ENCODE results near the gene MYO5B.

DNA sequence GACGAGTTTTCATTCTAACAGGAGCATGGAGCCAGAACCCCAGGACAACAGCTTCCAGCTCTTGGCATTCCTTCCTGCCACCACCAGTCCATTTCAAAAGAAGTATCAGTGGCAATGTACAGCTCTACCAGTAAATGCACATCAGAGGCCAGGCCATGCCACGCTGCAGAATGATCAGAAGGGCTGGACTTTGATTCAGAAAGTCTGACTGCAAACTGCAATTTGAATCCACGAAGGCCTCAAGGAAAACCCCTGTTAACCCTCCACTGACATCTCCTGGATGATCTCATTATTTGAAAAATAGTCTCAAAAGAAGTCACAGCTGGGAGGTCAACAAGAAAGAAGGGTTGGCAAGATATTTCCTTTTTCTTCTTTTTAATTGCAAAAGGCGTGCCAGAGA is 119.2 kb downstream of the MYO5B start:
- TF ChIP-seq, protein P1, sequence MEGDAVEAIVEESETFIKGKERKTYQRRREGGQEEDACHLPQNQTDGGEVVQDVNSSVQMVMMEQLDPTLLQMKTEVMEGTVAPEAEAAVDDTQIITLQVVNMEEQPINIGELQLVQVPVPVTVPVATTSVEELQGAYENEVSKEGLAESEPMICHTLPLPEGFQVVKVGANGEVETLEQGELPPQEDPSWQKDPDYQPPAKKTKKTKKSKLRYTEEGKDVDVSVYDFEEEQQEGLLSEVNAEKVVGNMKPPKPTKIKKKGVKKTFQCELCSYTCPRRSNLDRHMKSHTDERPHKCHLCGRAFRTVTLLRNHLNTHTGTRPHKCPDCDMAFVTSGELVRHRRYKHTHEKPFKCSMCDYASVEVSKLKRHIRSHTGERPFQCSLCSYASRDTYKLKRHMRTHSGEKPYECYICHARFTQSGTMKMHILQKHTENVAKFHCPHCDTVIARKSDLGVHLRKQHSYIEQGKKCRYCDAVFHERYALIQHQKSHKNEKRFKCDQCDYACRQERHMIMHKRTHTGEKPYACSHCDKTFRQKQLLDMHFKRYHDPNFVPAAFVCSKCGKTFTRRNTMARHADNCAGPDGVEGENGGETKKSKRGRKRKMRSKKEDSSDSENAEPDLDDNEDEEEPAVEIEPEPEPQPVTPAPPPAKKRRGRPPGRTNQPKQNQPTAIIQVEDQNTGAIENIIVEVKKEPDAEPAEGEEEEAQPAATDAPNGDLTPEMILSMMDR (IDR thresholded peaks at IDR 0.05), result no peak
- TF ChIP-seq EZH2 (IDR thresholded peaks at IDR 0.05), result no peak
- TF ChIP-seq EZH2phosphoT487 (IDR thresholded peaks at IDR 0.05), result no peak
